ENCODE data around the gene TM9SF4.

The TM9SF4 gene

DNA sequence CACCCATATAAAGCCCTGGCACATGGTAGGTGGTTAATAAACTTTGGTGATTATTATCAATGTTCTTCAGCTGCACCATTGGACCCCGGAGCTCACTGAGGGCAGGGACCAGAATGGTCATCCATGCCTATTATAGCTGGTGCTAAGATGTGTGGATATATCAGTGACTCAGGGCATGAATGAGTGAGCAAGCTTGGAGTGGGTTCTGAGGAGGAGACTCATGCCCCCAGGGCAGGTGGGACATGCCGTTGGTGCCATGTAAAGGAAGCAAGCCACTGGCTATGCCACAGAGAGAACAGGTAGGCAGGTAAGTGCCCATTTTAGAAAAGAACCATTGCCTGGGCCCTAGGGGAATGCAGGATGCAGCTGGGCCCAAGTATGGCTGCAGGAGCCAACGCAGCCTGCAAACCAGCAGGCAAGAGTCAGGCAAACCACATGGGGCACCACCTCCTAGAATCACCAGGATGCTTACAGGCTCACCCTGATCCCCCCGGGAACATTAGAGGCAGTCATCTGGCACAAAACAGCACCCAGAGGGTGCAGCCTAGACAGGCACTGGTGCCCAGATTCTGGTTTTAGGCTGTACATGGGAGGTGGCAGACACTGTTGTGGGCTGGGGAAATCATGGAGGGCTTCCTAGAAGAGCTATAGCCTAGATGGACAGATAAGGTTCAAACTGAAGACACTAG, 74.6 kb downstream of the TM9SF4 start:
- TF ChIP-seq, protein P1, sequence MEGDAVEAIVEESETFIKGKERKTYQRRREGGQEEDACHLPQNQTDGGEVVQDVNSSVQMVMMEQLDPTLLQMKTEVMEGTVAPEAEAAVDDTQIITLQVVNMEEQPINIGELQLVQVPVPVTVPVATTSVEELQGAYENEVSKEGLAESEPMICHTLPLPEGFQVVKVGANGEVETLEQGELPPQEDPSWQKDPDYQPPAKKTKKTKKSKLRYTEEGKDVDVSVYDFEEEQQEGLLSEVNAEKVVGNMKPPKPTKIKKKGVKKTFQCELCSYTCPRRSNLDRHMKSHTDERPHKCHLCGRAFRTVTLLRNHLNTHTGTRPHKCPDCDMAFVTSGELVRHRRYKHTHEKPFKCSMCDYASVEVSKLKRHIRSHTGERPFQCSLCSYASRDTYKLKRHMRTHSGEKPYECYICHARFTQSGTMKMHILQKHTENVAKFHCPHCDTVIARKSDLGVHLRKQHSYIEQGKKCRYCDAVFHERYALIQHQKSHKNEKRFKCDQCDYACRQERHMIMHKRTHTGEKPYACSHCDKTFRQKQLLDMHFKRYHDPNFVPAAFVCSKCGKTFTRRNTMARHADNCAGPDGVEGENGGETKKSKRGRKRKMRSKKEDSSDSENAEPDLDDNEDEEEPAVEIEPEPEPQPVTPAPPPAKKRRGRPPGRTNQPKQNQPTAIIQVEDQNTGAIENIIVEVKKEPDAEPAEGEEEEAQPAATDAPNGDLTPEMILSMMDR (IDR thresholded peaks at IDR 0.05; ENCODE audit: control insufficient read depth, insufficient read depth, low read depth, low read length, missing control alignments), result no peak
- no peak overlapping the region for H3K4me3 ChIP-seq (ENCODE audit: control insufficient read depth, low read depth, low read length)
- DNase-seq (ENCODE audit: low read depth), result no peak

DNA sequence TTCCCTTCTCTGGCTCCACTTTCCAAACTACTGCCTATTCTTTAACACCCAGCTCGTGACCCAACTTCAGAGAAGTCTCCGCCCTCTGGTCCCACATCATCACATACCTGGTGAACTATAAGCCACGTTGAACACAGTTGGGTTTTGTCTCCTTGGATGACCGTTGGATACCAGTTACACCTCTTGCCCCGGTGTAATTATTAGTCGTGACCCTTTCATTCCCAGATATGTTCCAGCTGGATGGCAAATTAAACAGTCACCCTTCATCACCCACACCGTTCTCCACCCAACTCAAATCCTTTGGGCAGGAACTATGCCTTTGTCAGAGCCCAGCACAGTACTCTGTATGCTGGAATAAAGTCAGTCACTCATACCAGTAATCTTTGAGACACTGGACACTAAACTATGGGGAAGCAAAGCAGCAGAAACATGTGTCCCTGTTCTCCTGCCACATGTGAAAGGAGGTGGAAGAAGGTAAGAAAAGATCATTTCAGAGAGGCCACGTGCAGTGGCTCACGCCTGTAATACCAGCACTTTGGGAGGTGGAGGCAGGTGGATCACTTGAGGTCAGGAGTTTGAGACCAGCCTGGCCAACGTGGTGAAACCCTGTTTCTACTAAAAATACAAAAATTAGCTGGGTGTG, 75.6 kb downstream of the TM9SF4 start:
- H3K4me3 ChIP-seq (ENCODE audit: control insufficient read depth, low read depth, low read length), result no peak overlapping the region
- TF ChIP-seq, protein P1 (IDR thresholded peaks at IDR 0.05; ENCODE audit: control insufficient read depth, insufficient read depth, low read depth, low read length, missing control alignments), result no peak
- DNase-seq (ENCODE audit: low read depth), result no peak

DNA sequence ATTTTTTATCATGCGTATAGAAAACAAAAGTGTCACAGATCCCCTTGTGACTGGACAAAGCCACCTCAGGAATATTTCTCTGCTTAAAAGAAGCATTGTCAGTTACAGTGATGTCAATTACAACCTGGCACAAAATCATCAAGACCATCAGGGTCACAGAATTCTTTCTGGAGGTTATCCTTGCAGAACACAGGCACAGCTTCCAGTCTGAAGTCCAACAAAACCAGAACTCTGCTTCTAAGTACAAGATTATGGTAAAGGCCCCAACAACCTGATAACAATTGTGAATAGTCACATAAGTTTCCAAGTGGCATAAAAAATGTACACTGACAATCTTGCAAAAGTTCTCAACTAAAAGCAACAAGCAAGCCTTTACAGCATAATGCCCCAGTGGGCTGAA, 77.0 kb downstream of the TM9SF4 start:
- no peak for DNase-seq (ENCODE audit: low read depth)
- no peak overlapping the region for H3K4me3 ChIP-seq (ENCODE audit: control insufficient read depth, low read depth, low read length)
- TF ChIP-seq, protein P1 (IDR thresholded peaks at IDR 0.05; ENCODE audit: control insufficient read depth, insufficient read depth, low read depth, low read length, missing control alignments), result no peak

DNA sequence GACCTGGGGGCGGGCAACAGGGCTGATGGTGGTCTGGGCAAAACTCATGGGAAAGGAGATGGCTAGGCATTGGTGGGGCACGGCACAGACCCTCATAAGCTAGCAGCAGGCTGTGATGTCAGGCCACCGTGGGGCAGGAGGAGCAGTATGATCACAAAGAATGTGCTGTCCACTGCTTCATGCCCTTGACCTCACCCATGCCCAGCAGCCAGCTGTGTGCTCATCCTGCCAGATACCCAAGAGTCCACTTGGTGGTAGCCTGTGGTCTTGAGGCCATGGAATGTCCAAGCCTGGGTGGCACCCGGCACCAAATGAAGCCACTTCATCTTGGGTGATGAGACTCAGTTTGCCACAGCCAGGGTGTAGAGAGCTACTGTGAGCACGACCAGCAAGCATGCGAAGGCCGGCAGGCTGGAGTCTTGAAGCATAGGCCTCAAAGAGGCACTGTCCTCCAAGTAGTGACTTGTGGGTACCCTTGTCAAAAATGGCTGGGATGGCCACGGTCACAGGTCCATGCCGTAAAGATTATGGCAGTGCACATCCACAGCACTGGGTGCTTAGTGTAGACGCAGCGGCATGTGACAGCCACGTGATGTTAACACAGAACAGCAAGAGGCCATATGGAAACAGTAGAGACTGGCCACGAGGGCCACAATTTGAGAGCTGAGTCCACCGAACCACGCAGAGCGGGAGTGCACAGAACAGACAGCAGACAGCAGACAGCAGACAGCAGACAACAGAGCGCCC, 79.0 kb downstream of the TM9SF4 start:
- DNase-seq (ENCODE audit: low read depth), result no peak
- no peak overlapping the region for H3K4me3 ChIP-seq (ENCODE audit: control insufficient read depth, low read depth, low read length)
- TF ChIP-seq, protein P1 (IDR thresholded peaks at IDR 0.05; ENCODE audit: control insufficient read depth, insufficient read depth, low read depth, low read length, missing control alignments), result no peak

DNA sequence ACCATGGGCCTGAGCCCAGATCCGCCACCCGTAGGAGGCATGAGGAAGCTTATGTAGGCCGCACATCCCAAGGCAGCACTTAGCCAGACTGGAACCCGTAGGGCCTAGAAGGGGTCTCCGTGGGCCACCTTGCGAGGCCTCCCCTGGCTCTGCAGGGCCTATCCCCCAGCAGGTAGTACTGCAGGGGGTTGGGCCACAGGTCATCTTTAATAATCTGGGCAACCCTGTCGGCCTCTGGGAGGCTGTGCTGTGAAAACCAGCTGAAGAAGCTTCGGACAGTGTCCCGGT, 79.6 kb downstream of the TM9SF4 start:
- no peak for DNase-seq (ENCODE audit: low read depth)
- no peak overlapping the region for H3K4me3 ChIP-seq (ENCODE audit: control insufficient read depth, low read depth, low read length)
- TF ChIP-seq, protein P1 (IDR thresholded peaks at IDR 0.05; ENCODE audit: control insufficient read depth, insufficient read depth, low read depth, low read length, missing control alignments), result no peak

DNA sequence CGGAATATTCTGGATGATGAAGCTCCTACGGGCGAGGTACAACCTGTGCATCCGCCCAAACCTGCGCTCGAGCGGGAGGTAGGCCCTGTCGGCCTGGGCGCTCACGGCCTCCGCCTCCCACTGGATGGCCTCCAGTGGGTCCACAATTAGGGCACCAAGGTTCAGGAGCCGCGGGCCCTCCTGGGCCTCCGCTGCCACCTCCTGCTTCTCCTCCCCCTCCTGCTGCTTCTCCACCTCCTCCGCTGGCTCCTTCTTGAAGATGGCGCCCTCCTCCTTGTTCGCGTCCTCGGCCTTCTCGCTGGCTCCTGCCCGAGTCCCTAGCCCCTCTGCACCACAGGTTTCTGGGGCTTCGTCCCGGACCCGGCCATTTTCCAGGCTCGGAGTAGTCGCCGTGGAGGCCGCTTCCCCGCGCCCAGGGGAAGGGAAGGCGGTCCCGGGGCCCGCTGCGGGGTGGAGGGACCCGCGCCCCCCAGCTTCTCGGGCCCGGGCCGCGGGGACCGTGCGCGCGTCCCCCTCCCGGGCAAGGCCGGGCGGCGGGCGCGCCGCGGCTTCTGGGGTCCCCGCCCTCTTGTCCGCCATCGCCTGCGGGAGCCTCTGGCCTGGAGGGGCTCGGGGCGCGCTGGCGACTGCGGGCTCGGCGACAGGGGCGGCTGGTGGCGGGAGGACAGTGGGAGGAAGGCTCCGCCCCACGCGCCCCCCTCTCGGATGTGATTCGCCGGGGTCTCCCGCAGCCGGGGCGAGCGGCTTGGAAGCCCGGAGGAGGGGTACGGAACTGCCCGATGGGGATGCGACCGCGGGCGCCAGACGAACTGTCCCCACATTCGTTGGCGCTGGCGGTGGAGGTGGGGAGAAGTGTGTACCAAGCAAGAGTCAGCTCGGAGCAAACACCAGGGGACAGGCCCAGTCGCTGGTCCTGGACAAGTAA, 80.4 kb downstream of the TM9SF4 start:
- no peak for DNase-seq (ENCODE audit: low read depth)
- H3K4me3 ChIP-seq (ENCODE audit: control insufficient read depth, low read depth, low read length), result peak overlapping the region; percentile 73
- TF ChIP-seq, protein P1 (IDR thresholded peaks at IDR 0.05; ENCODE audit: control insufficient read depth, insufficient read depth, low read depth, low read length, missing control alignments), result no peak
